PFSK-1 (cell line): ENCODE data around the gene UBAC2.

Experiments used
- FOXP2 ChIP-seq: optimal IDR thresholded peaks from 2 replicates; pipeline ENCODE3; 2011; ENCODE audit warnings: borderline replicate concordance, control low read depth, inconsistent platforms; ENCODE audit not compliant: insufficient read depth; ENCODE audit errors: extremely low read length, extremely low read depth
- POLR2AphosphoS5 ChIP-seq: IDR thresholded peaks from 2 replicates; pipeline ENCODE4 v1.6.1; 2012; ENCODE audit warnings: low read depth, mild to moderate bottlenecking, control low read depth, low read length, moderate library complexity
- REST ChIP-seq, 2 experiments: IDR thresholded peaks; 2 replicates each; pipeline versions ENCODE4 v1.6.1 to v1.8.0; 2011 to 2012; ENCODE audit warnings: low read depth in 2 of 2, low read length in 2 of 2, control low read depth in 1 of 2, inconsistent platforms in 1 of 2, mild to moderate bottlenecking in 1 of 2, moderate library complexity in 1 of 2; ENCODE audit not compliant: insufficient read depth in 1 of 2
- SIN3A ChIP-seq: IDR thresholded peaks from 2 replicates; pipeline ENCODE4 v1.6.1; 2012; ENCODE audit warnings: mild to moderate bottlenecking, low read length, moderate library complexity, borderline replicate concordance; ENCODE audit not compliant: insufficient read depth
- TAF1 ChIP-seq: IDR thresholded peaks from 2 replicates; pipeline ENCODE4 v1.6.1; 2012; ENCODE audit warnings: low read length, control low read depth, borderline replicate concordance; ENCODE audit not compliant: insufficient read depth

UBAC2 gene

GRCh38 chr13:99278200-99278599 is 77.5 kb downstream of the UBAC2 start:
- TF ChIP-seq SIN3A: no peak
- no peak for TF ChIP-seq FOXP2
- no peak for TF ChIP-seq TAF1
- no peak for TF ChIP-seq POLR2AphosphoS5
- TF ChIP-seq REST (IDR thresholded peaks at IDR 0.05; ENCODE audit: insufficient read depth in 1 of 2, low read depth in 2 of 2, low read length in 2 of 2): no peak

- no peak for TF ChIP-seq REST (IDR thresholded peaks at IDR 0.05; ENCODE audit: insufficient read depth in 1 of 2, low read depth in 2 of 2, low read length in 2 of 2)
- TF ChIP-seq SIN3A: no peak
- TF ChIP-seq POLR2AphosphoS5: no peak
- TF ChIP-seq FOXP2: no peak
- TF ChIP-seq TAF1: no peak
Measured at GRCh38 chr13:99278843-99279242, 78.2 kb downstream of the UBAC2 start.

GRCh38 chr13:99279637-99280036 is 79.0 kb downstream of the UBAC2 start:
- TF ChIP-seq POLR2AphosphoS5 (no peak), TAF1 (no peak), FOXP2 (no peak), REST (IDR thresholded peaks at IDR 0.05; ENCODE audit: insufficient read depth in 1 of 2, low read depth in 2 of 2, low read length in 2 of 2) (no peak), SIN3A (no peak)

- TF ChIP-seq TAF1: no peak
- TF ChIP-seq REST (IDR thresholded peaks at IDR 0.05; ENCODE audit: insufficient read depth in 1 of 2, low read depth in 2 of 2, low read length in 2 of 2): no peak
- no peak for TF ChIP-seq POLR2AphosphoS5
- TF ChIP-seq SIN3A: no peak
- TF ChIP-seq FOXP2: no peak
Measured at GRCh38 chr13:99280166-99280565, 79.5 kb downstream of the UBAC2 start.

- TF ChIP-seq REST (IDR thresholded peaks at IDR 0.05; ENCODE audit: insufficient read depth in 1 of 2, low read depth in 2 of 2, low read length in 2 of 2) (no peak), SIN3A (no peak), TAF1 (no peak), POLR2AphosphoS5 (no peak), FOXP2 (no peak)
Measured at GRCh38 chr13:99281811-99282263, 81.2 kb downstream of the UBAC2 start.
